Measurements from ENCODE around the gene PRKACB.
A peak's percentile ranks its signal among the peaks of the same experiment; 100 is the strongest.
"Not testable (repeated sequence)": the region's sequence is repeated elsewhere in the genome, so short reads cannot be mapped to it uniquely, and the experiment has no call there.

Gene PRKACB

GRCh38 chr1:84143796-84144565 lies at the start of gene PRKACB:
TSS of gene PRKACB (plus strand) at chr1:84144271. CDS start at chr1:84144362, 91 bp downstream.
- H3K27ac ChIP-seq = no peak within 1 kb of the TSS
- DNase-seq (ENCODE audit: low spot score) = peak; percentile 3
- CTCF ChIA-PET = interaction anchor here (0.6 to 1.5 kb wide), 4 partner anchors 587 to 665 kb away, joined by 3 to 7 read pairs (median 3); no protein-coding TSS in a partner anchor

GRCh38 chr1:84095308-84095707 lies 48.8 kb upstream of the PRKACB start:
- no peak for TF ChIP-seq CTCF (conservative IDR thresholded peaks at IDR 0.05; ENCODE audit: low read depth)
- ChIA-PET CTCF (no interaction called here), POLR2A (ENCODE audit: low non-redundant PET) (no interaction called here)

More at GRCh38 chr1:84143796-84144565, at the start of gene PRKACB:
- TF ChIP-seq CTCF (conservative IDR thresholded peaks at IDR 0.05; ENCODE audit: low read depth) = no peak
- POLR2A ChIA-PET (ENCODE audit: low non-redundant PET) = no interaction called here

GRCh38 chr1:84096176-84096575 lies 47.9 kb upstream of the PRKACB start:
- DNase-seq (ENCODE audit: low spot score) = no peak
- H3K27ac ChIP-seq = no peak overlapping the region
- no peak for TF ChIP-seq CTCF (conservative IDR thresholded peaks at IDR 0.05; ENCODE audit: low read depth)
- POLR2A ChIA-PET (ENCODE audit: low non-redundant PET) = no interaction called here
- CTCF ChIA-PET = interaction anchor here (0.5 kb wide), 1 partner anchor 9 kb away, joined by 4 read pairs; no protein-coding TSS in a partner anchor

More at GRCh38 chr1:84095308-84095707, 48.8 kb upstream of the PRKACB start:
- H3K27ac ChIP-seq = no peak overlapping the region
- no peak for DNase-seq (ENCODE audit: low spot score)

- CTCF ChIA-PET = no interaction called here
- POLR2A ChIA-PET (ENCODE audit: low non-redundant PET) = no interaction called here
- no peak for TF ChIP-seq CTCF (conservative IDR thresholded peaks at IDR 0.05; ENCODE audit: low read depth)
- no peak overlapping the region for H3K27ac ChIP-seq
- DNase-seq (ENCODE audit: low spot score) = no peak
Observed at GRCh38 chr1:84101204-84101603, 42.9 kb upstream of the PRKACB start.

GRCh38 chr1:84103197-84103992 lies 40.7 kb upstream of the PRKACB start:
- H3K27ac ChIP-seq = no peak overlapping the region
- DNase-seq (ENCODE audit: low spot score) = peak; percentile 54
- TF ChIP-seq CTCF (conservative IDR thresholded peaks at IDR 0.05; ENCODE audit: low read depth) = no peak
- ChIA-PET CTCF (interaction anchor here (0.5 kb wide), 1 partner anchor 20 kb away, joined by 3 read pairs; no protein-coding TSS in a partner anchor), POLR2A (ENCODE audit: low non-redundant PET) (no interaction called here)

GRCh38 chr1:84107538-84107937 lies 36.5 kb upstream of the PRKACB start:
- CTCF ChIA-PET; H3K27ac ChIP-seq; POLR2A ChIA-PET (ENCODE audit: low non-redundant PET); DNase-seq (ENCODE audit: low spot score): not testable (repeated sequence)

Data from RWPE1 (cell line).